Type B pancreatic cell (in vitro differentiated cells): ENCODE results near the gene SLC2A13. TPM values are rescaled to one million over a fixed set of nuclear protein-coding genes. Genes with fewer than 3 reads are reported as not detected.
"Not testable (repeated sequence)": the region's sequence is repeated elsewhere in the genome, so short reads cannot be mapped to it uniquely, and the experiment has no call there.

ENCODE experiments used
- DNase-seq: peaks from one replicate; pipeline ENCODE4 v3.0.0; 2021; ENCODE audit warnings: mixed read lengths; ENCODE audit not compliant: unreplicated experiment; ENCODE audit errors: extremely low spot score
- H3K27ac Mint-ChIP-seq: 2 replicates; pipeline ENCODE4 v1.8.0; 2021; ENCODE audit warnings: mild to moderate bottlenecking, mixed read lengths
- H3K27me3 Mint-ChIP-seq: 2 replicates; pipeline ENCODE4 v1.8.0; 2021; ENCODE audit warnings: mixed read lengths
- H3K36me3 Mint-ChIP-seq: 2 replicates; pipeline ENCODE4 v1.8.0; 2021; ENCODE audit warnings: mixed read lengths
- H3K4me1 Mint-ChIP-seq: one replicate; pipeline ENCODE4 v1.8.0; 2021; ENCODE audit warnings: mixed read lengths; ENCODE audit not compliant: unreplicated experiment
- H3K4me3 Mint-ChIP-seq: 2 replicates; pipeline ENCODE4 v1.8.0; 2021; ENCODE audit warnings: mild to moderate bottlenecking, mixed read lengths
- H3K9me3 Mint-ChIP-seq: 2 replicates; pipeline ENCODE4 v1.8.0; 2021; ENCODE audit warnings: mixed read lengths
- CTCF ChIP-seq: fragments of 200-600 bp; sonication (generic); conservative IDR thresholded peaks from 2 replicates; pipeline ENCODE4 v1.5.0; 2021; ENCODE audit warnings: antibody characterized with exemption, mild to moderate bottlenecking
- total RNA-seq: library from RNA; stranded (reverse); gene quantifications from 2 replicates; pipeline ENCODE4 v1.2.1, GENCODE V29; 2021; ENCODE audit warnings: low replicate concordance

Gene SLC2A13
- total RNA-seq, 1 donor from 2014 or later = 7.1 TPM

- no peak for DNase-seq
- H3K9me3 Mint-ChIP-seq = no peaks in the 10 kb centered on the region
- no peaks in the 10 kb centered on the region for H3K36me3 Mint-ChIP-seq
- no peak overlapping the region for H3K27ac Mint-ChIP-seq
- TF ChIP-seq CTCF = no peak
- H3K4me3 Mint-ChIP-seq = no peak overlapping the region
- no peaks in the 10 kb centered on the region for H3K4me1 Mint-ChIP-seq
- no peaks in the 10 kb centered on the region for H3K27me3 Mint-ChIP-seq
Observed at GRCh38 chr12:39755478-39755877, 350.4 kb downstream of the SLC2A13 start.

- Mint-ChIP-seq H3K9me3 (no peaks in the 10 kb centered on the region), H3K27ac (no peak overlapping the region), H3K27me3 (no peaks in the 10 kb centered on the region), H3K36me3 (no peaks in the 10 kb centered on the region), H3K4me1 (no peaks in the 10 kb centered on the region), H3K4me3 (no peak overlapping the region)
- TF ChIP-seq CTCF = no peak
- no peak for DNase-seq
Observed at GRCh38 chr12:39752482-39753137, 353.3 kb downstream of the SLC2A13 start.

- H3K9me3 Mint-ChIP-seq, H3K36me3 Mint-ChIP-seq, H3K27ac Mint-ChIP-seq, H3K4me1 Mint-ChIP-seq, H3K4me3 Mint-ChIP-seq, DNase-seq, H3K27me3 Mint-ChIP-seq: not testable (repeated sequence)
Observed at GRCh38 chr12:39746151-39746550, 359.7 kb downstream of the SLC2A13 start.

- H3K4me1 Mint-ChIP-seq = no peaks in the 10 kb centered on the region
- no peak overlapping the region for H3K4me3 Mint-ChIP-seq
- no peak for TF ChIP-seq CTCF
- H3K27ac Mint-ChIP-seq = no peak overlapping the region
- no peaks in the 10 kb centered on the region for H3K27me3 Mint-ChIP-seq
- H3K9me3 Mint-ChIP-seq = no peaks in the 10 kb centered on the region
- no peaks in the 10 kb centered on the region for H3K36me3 Mint-ChIP-seq
- DNase-seq = no peak
Observed at GRCh38 chr12:39743655-39744054, 362.2 kb downstream of the SLC2A13 start.

- H3K4me3 Mint-ChIP-seq = no peak overlapping the region
- TF ChIP-seq CTCF = no peak
- no peaks in the 10 kb centered on the region for H3K36me3 Mint-ChIP-seq
Observed at GRCh38 chr12:39736406-39736805, 369.5 kb downstream of the SLC2A13 start.

GRCh38 chr12:39723831-39724230, 382.1 kb downstream of the SLC2A13 start:
- Mint-ChIP-seq H3K36me3 (no peaks in the 10 kb centered on the region), H3K9me3 (no peaks in the 10 kb centered on the region), H3K4me3 (no peak overlapping the region), H3K4me1 (no peaks in the 10 kb centered on the region), H3K27me3 (no peaks in the 10 kb centered on the region), H3K27ac (no peak overlapping the region)
- DNase-seq = no peak
- no peak for TF ChIP-seq CTCF

More at GRCh38 chr12:39736406-39736805, 369.5 kb downstream of the SLC2A13 start:
- peaks cover 11% of the 10 kb centered on the region for H3K9me3 Mint-ChIP-seq
- H3K4me1 Mint-ChIP-seq = no peaks in the 10 kb centered on the region
- H3K27ac Mint-ChIP-seq = no peak overlapping the region
- H3K27me3 Mint-ChIP-seq = no peaks in the 10 kb centered on the region
- no peak for DNase-seq
